ENCODE data around the gene CFAP221.

DNA sequence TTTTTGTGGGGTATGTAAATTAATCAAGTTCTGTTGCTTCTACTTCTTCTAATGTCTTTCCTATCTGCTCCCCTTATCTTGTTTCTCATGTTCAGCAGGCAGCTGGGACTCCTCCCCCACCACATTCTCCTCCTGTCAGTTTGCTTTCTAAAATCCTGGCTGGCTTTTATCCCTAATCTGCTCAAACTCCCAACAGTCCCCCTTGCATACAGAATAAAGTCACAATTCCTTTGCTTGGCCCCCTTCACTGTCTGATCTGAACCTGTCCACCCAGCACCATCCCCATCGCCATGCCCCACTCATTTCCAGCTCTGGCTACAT lies 2.2 kb downstream of the CFAP221 start:
- TF ChIP-seq, protein P1, sequence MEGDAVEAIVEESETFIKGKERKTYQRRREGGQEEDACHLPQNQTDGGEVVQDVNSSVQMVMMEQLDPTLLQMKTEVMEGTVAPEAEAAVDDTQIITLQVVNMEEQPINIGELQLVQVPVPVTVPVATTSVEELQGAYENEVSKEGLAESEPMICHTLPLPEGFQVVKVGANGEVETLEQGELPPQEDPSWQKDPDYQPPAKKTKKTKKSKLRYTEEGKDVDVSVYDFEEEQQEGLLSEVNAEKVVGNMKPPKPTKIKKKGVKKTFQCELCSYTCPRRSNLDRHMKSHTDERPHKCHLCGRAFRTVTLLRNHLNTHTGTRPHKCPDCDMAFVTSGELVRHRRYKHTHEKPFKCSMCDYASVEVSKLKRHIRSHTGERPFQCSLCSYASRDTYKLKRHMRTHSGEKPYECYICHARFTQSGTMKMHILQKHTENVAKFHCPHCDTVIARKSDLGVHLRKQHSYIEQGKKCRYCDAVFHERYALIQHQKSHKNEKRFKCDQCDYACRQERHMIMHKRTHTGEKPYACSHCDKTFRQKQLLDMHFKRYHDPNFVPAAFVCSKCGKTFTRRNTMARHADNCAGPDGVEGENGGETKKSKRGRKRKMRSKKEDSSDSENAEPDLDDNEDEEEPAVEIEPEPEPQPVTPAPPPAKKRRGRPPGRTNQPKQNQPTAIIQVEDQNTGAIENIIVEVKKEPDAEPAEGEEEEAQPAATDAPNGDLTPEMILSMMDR (IDR thresholded peaks at IDR 0.05) = no peak
- TF ChIP-seq KDM5A (IDR thresholded peaks at IDR 0.05) = no peak
- TF ChIP-seq, protein P2, sequence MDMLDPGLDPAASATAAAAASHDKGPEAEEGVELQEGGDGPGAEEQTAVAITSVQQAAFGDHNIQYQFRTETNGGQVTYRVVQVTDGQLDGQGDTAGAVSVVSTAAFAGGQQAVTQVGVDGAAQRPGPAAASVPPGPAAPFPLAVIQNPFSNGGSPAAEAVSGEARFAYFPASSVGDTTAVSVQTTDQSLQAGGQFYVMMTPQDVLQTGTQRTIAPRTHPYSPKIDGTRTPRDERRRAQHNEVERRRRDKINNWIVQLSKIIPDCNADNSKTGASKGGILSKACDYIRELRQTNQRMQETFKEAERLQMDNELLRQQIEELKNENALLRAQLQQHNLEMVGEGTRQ (IDR thresholded peaks at IDR 0.05) = no peak
- TF ChIP-seq KDM1A (IDR thresholded peaks at IDR 0.05; ENCODE audit: low read depth) = no peak
- TF ChIP-seq POLR2A (IDR thresholded peaks at IDR 0.05; ENCODE audit: low read length) = no peak
- TF ChIP-seq, protein P3, sequence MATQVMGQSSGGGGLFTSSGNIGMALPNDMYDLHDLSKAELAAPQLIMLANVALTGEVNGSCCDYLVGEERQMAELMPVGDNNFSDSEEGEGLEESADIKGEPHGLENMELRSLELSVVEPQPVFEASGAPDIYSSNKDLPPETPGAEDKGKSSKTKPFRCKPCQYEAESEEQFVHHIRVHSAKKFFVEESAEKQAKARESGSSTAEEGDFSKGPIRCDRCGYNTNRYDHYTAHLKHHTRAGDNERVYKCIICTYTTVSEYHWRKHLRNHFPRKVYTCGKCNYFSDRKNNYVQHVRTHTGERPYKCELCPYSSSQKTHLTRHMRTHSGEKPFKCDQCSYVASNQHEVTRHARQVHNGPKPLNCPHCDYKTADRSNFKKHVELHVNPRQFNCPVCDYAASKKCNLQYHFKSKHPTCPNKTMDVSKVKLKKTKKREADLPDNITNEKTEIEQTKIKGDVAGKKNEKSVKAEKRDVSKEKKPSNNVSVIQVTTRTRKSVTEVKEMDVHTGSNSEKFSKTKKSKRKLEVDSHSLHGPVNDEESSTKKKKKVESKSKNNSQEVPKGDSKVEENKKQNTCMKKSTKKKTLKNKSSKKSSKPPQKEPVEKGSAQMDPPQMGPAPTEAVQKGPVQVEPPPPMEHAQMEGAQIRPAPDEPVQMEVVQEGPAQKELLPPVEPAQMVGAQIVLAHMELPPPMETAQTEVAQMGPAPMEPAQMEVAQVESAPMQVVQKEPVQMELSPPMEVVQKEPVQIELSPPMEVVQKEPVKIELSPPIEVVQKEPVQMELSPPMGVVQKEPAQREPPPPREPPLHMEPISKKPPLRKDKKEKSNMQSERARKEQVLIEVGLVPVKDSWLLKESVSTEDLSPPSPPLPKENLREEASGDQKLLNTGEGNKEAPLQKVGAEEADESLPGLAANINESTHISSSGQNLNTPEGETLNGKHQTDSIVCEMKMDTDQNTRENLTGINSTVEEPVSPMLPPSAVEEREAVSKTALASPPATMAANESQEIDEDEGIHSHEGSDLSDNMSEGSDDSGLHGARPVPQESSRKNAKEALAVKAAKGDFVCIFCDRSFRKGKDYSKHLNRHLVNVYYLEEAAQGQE (IDR thresholded peaks at IDR 0.05) = no peak
- no peak for TF ChIP-seq SMC3 (IDR thresholded peaks at IDR 0.05)
- TF ChIP-seq MAZ (IDR thresholded peaks at IDR 0.05; ENCODE audit: borderline replicate concordance, low read depth, low read length) = no peak
- no peak for TF ChIP-seq JUN (IDR thresholded peaks at IDR 0.05)
- TF ChIP-seq RFX5 (IDR thresholded peaks at IDR 0.05) = no peak

Measured in A549 (cell line).